ENCODE data around the gene CCDC116.

DNA sequence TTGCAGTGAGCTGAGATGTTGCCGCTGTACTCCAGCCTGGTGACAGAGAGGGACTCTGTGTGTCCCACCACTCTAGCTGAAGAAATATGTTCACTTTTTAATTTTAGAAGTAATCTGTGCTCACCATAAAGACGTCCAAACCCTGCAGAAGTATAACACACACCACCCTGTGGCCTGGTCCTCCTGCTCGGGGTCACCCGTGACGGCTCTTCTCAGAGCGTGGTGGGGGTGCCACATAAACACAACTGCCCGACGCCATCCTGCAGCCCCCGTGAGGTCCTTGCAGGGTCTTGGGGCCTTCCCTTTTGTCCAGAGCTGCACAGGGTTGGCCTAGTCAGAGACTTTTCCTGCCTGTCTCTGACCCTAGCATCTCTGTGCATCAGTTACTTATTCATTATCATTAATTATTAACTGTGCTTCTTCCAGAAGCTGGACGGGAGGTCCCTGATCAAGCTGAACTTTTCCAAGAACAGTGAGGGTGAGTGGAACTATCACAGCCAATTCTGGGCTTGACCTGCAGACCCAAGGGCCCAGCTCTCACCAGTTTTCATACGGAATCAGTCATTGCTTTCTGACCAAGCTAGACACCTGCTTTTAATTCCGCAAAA, 42.2 kb downstream of the CCDC116 start:
- no peak for TF ChIP-seq POLR2A (IDR thresholded peaks at IDR 0.05)
- no peak for TF ChIP-seq CTCF (IDR thresholded peaks at IDR 0.05)
- no peak for TF ChIP-seq POLR2AphosphoS5 (IDR thresholded peaks at IDR 0.05)

All from prostate gland (tissue), 2 donors.